H9 (cell line): ENCODE data around the gene SLF1. TPM values are rescaled to one million over a fixed set of nuclear protein-coding genes. Genes with fewer than 3 reads are reported as not detected.

Experiments
- DNase-seq: peaks from one replicate; pipeline ENCODE4 v3.0.0-alpha.2; 2017
- H2AFZ ChIP-seq: one replicate; pipeline ENCODE4 v1.6.1; 2013; ENCODE audit warnings: mild to moderate bottlenecking, low read length, control low read depth, moderate library complexity
- H2AK5ac ChIP-seq: 2 replicates; pipeline ENCODE4 v1.6.1; 2013; ENCODE audit warnings: low read length, control low read depth, mixed read lengths; ENCODE audit not compliant: insufficient read length
- H2BK120ac ChIP-seq: one replicate; pipeline ENCODE4 v1.6.1; 2013; ENCODE audit warnings: low read depth, mild to moderate bottlenecking, low read length, control low read depth, inconsistent platforms; ENCODE audit not compliant: poor library complexity, severe bottlenecking
- H2BK12ac ChIP-seq: 2 replicates; pipeline ENCODE4 v1.6.1; 2013; ENCODE audit warnings: low read length, control low read depth, mixed read lengths, low read depth; ENCODE audit not compliant: insufficient read length
- H2BK15ac ChIP-seq: 2 replicates; pipeline ENCODE4 v1.6.1; 2013; ENCODE audit warnings: low read depth, low read length, control low read depth
- H2BK20ac ChIP-seq: one replicate; pipeline ENCODE4 v1.6.1; 2013; ENCODE audit warnings: low read depth, mild to moderate bottlenecking, low read length, control low read depth, inconsistent platforms; ENCODE audit not compliant: poor library complexity, severe bottlenecking
- H2BK5ac ChIP-seq: 2 replicates; pipeline ENCODE4 v1.6.1; 2013; ENCODE audit warnings: low read length, control low read depth, mixed read lengths; ENCODE audit not compliant: insufficient read length
- H3K14ac ChIP-seq: 2 replicates; pipeline ENCODE4 v1.6.1; 2013; ENCODE audit warnings: low read length, control low read depth; ENCODE audit not compliant: insufficient read depth
- H3K18ac ChIP-seq: 2 replicates; pipeline ENCODE4 v1.6.1; 2013; ENCODE audit warnings: low read depth, mild to moderate bottlenecking, mixed read lengths, low read length, control low read depth; ENCODE audit not compliant: insufficient read length
- H3K23ac ChIP-seq: 2 replicates; pipeline ENCODE4 v1.6.1; 2013; ENCODE audit warnings: low read length, control low read depth, mixed read lengths, low read depth; ENCODE audit not compliant: insufficient read length
- H3K23me2 ChIP-seq: 2 replicates; pipeline ENCODE4 v1.6.1; 2013; ENCODE audit warnings: low read depth, mild to moderate bottlenecking, mixed read lengths, low read length, control low read depth; ENCODE audit not compliant: insufficient read length, poor library complexity, severe bottlenecking
- H3K27ac ChIP-seq: 2 replicates; pipeline ENCODE4 v1.5.1; 2013; ENCODE audit warnings: low read length, control low read depth, mixed read lengths, low read depth; ENCODE audit not compliant: insufficient read length
- H3K27me3 ChIP-seq: 2 replicates; pipeline ENCODE4 v1.6.1; 2013; ENCODE audit warnings: low read length, control low read depth, inconsistent platforms; ENCODE audit not compliant: insufficient read depth
- H3K4ac ChIP-seq: 2 replicates; pipeline ENCODE4 v1.6.1; 2013; ENCODE audit warnings: low read depth, mild to moderate bottlenecking, control low read depth, inconsistent platforms, low read length, moderate library complexity
- H3K4me1 ChIP-seq: 2 replicates; pipeline ENCODE4 v1.6.1; 2013; ENCODE audit warnings: low read length, control low read depth, inconsistent platforms; ENCODE audit not compliant: insufficient read depth
- H3K4me2 ChIP-seq: 2 replicates; pipeline ENCODE4 v1.6.1; 2013; ENCODE audit warnings: low read length, control low read depth, mixed read lengths; ENCODE audit not compliant: insufficient read length, insufficient read depth
- H3K56ac ChIP-seq: 2 replicates; pipeline ENCODE4 v1.6.1; 2013; ENCODE audit warnings: low read depth, mild to moderate bottlenecking, mixed read lengths, low read length, control low read depth; ENCODE audit not compliant: insufficient read length
- H3K79me1 ChIP-seq: 2 replicates; pipeline ENCODE4 v1.6.1; 2013; ENCODE audit warnings: low read depth, mild to moderate bottlenecking, moderate library complexity, low read length, control low read depth, inconsistent platforms; ENCODE audit not compliant: insufficient read depth, poor library complexity, severe bottlenecking
- H3K79me2 ChIP-seq: 2 replicates; pipeline ENCODE4 v1.6.1; 2013; ENCODE audit warnings: low read length, control low read depth, inconsistent platforms; ENCODE audit not compliant: insufficient read depth
- H3K9ac ChIP-seq: 2 replicates; pipeline ENCODE4 v1.6.1; 2013; ENCODE audit warnings: low read length, control low read depth, mixed read lengths; ENCODE audit not compliant: insufficient read length; ENCODE audit errors: extremely low read depth
- H3K9me3 ChIP-seq: one replicate; pipeline ENCODE4 v1.6.1; 2013; ENCODE audit warnings: low read depth, low read length, inconsistent platforms; ENCODE audit not compliant: control insufficient read depth
- H3T11ph ChIP-seq: one replicate; pipeline ENCODE4 v1.6.1; 2013; ENCODE audit warnings: mild to moderate bottlenecking, low read length, control low read depth, inconsistent platforms
- H4K20me1 ChIP-seq: one replicate; pipeline ENCODE4 v1.6.1; 2013; ENCODE audit not compliant: control insufficient read depth, insufficient read length, insufficient read depth
- H4K5ac ChIP-seq: 2 replicates; pipeline ENCODE4 v1.6.1; 2013; ENCODE audit warnings: low read depth, mild to moderate bottlenecking, mixed read lengths, low read length, control low read depth; ENCODE audit not compliant: insufficient read length
- H4K8ac ChIP-seq: replicated peaks from 2 replicates; pipeline ENCODE4 v1.6.1; 2013; ENCODE audit warnings: low read length, control low read depth, mixed read lengths, low read depth; ENCODE audit not compliant: insufficient read length
- H4K91ac ChIP-seq: 2 replicates; pipeline ENCODE4 v1.6.1; 2013; ENCODE audit warnings: low read depth, mild to moderate bottlenecking, moderate library complexity, mixed read lengths, low read length, control low read depth; ENCODE audit not compliant: insufficient read length
- H3K27ac Mint-ChIP-seq, 3 experiments: 2 replicates in 2 of 3; 3 replicates in 1 of 3; pipeline ENCODE4 v1.8.0; 2020 to 2021; ENCODE audit warnings: mixed read lengths in 3 of 3, mild to moderate bottlenecking in 1 of 3, moderate library complexity in 1 of 3
- H3K27me3 Mint-ChIP-seq: 2 replicates; pipeline ENCODE4 v1.8.0; 2021; ENCODE audit warnings: low read depth, mild to moderate bottlenecking, moderate library complexity, mixed read lengths
- H3K36me3 Mint-ChIP-seq, 3 experiments: 2 replicates in 2 of 3; 3 replicates in 1 of 3; pipeline ENCODE4 v1.8.0; 2020 to 2021; ENCODE audit warnings: low read depth in 3 of 3, mixed read lengths in 3 of 3; ENCODE audit not compliant: insufficient read depth in 1 of 3
- H3K4me1 Mint-ChIP-seq, 2 experiments: 2 replicates each; pipeline ENCODE4 v1.8.0; 2020; ENCODE audit warnings: mixed read lengths in 2 of 2
- H3K4me3 Mint-ChIP-seq, 2 experiments: 2 replicates in 1 of 2; 3 replicates in 1 of 2; pipeline ENCODE4 v1.8.0; 2020 to 2021; ENCODE audit warnings: mild to moderate bottlenecking in 2 of 2, mixed read lengths in 2 of 2, moderate library complexity in 1 of 2
- H3K9me3 Mint-ChIP-seq, 2 experiments: 2 replicates in 1 of 2; 3 replicates in 1 of 2; pipeline ENCODE4 v1.8.0; 2020; ENCODE audit warnings: mild to moderate bottlenecking in 2 of 2, mixed read lengths in 2 of 2, moderate library complexity in 1 of 2
- WGBS: extraction: QIAGEN DNeasy Blood & Tissue Kit; methylation state at CpG from one replicate; pipeline ENCODE4 v1.1.7; 2013; ENCODE audit warnings: missing lambda C conversion rate, low lambda C conversion rate, mixed read lengths; ENCODE audit not compliant: insufficient read length; ENCODE audit errors: extremely low coverage; 5-methylcytosine and 5-hydroxymethylcytosine counted together
- total RNA-seq: library from RNA; stranded (reverse); gene quantifications from 2 replicates; pipeline ENCODE4 v1.2.1, GENCODE V29; 2021
- TF ChIP-seq, protein P1 (sequence below): fragments of 200-600 bp; sonication (generic); conservative IDR thresholded peaks from 3 replicates; pipeline ENCODE4 v1.8.0; 2021; ENCODE audit warnings: antibody characterized with exemption, mild to moderate bottlenecking

Gene SLF1
- total RNA-seq, 1 experiment from 2014 or later = 12.5 TPM

- no peaks in the 10 kb centered on the region for H3K79me1 ChIP-seq
- H3K23ac ChIP-seq = no peak overlapping the region
- no peak overlapping the region for H3K14ac ChIP-seq
- H3K27ac ChIP-seq = no peak overlapping the region
- H2BK120ac ChIP-seq = no peak overlapping the region
- no peak overlapping the region for H2BK12ac ChIP-seq
- no peaks in the 10 kb centered on the region for H4K20me1 ChIP-seq
- H4K91ac ChIP-seq = no peak overlapping the region
- no peak overlapping the region for H2BK20ac ChIP-seq
- no peak overlapping the region for H3T11ph ChIP-seq
- no peak overlapping the region for H3K4me3 Mint-ChIP-seq
- no peak overlapping the region for H3K4ac ChIP-seq
- no peak overlapping the region for H3K56ac ChIP-seq
- H4K5ac ChIP-seq = no peak overlapping the region
- H3K27me3 ChIP-seq = no peaks in the 10 kb centered on the region
- H3K27me3 Mint-ChIP-seq = no peaks in the 10 kb centered on the region
- H2BK5ac ChIP-seq = no peak overlapping the region
- H3K18ac ChIP-seq = no peak overlapping the region
- no peak overlapping the region for H3K27ac Mint-ChIP-seq
- H4K8ac ChIP-seq = no peak overlapping the region
- no peaks in the 10 kb centered on the region for H3K9me3 Mint-ChIP-seq
- no peak overlapping the region for H2AFZ ChIP-seq
- H3K9ac ChIP-seq = no peak overlapping the region
- peaks cover 8 to 11% of the 10 kb centered on the region in 2 experiments for H3K4me1 Mint-ChIP-seq
- no peaks in the 10 kb centered on the region for H3K23me2 ChIP-seq
- H2BK15ac ChIP-seq = no peak overlapping the region
- WGBS = no CpG with 5 or more reads among the region's 1 CpG
- no peaks in the 10 kb centered on the region for H3K9me3 ChIP-seq
- DNase-seq = no peak
- H3K36me3 Mint-ChIP-seq = peaks cover 1 to 20% (median 12%) of the 10 kb centered on the region in 3 experiments; a peak in 5 of 7 replicates
- H2AK5ac ChIP-seq = no peak overlapping the region
- no peaks in the 10 kb centered on the region for H3K4me1 ChIP-seq
- H3K79me2 ChIP-seq = no peaks in the 10 kb centered on the region
- TF ChIP-seq, protein P1, sequence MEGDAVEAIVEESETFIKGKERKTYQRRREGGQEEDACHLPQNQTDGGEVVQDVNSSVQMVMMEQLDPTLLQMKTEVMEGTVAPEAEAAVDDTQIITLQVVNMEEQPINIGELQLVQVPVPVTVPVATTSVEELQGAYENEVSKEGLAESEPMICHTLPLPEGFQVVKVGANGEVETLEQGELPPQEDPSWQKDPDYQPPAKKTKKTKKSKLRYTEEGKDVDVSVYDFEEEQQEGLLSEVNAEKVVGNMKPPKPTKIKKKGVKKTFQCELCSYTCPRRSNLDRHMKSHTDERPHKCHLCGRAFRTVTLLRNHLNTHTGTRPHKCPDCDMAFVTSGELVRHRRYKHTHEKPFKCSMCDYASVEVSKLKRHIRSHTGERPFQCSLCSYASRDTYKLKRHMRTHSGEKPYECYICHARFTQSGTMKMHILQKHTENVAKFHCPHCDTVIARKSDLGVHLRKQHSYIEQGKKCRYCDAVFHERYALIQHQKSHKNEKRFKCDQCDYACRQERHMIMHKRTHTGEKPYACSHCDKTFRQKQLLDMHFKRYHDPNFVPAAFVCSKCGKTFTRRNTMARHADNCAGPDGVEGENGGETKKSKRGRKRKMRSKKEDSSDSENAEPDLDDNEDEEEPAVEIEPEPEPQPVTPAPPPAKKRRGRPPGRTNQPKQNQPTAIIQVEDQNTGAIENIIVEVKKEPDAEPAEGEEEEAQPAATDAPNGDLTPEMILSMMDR = no peak
- H3K4me2 ChIP-seq = no peak overlapping the region
Measured at GRCh38 chr5:94691291-94691690, 72.8 kb downstream of the SLF1 start.
